ENCODE measurements around the gene SLC9A3.

The SLC9A3 gene

DNA sequence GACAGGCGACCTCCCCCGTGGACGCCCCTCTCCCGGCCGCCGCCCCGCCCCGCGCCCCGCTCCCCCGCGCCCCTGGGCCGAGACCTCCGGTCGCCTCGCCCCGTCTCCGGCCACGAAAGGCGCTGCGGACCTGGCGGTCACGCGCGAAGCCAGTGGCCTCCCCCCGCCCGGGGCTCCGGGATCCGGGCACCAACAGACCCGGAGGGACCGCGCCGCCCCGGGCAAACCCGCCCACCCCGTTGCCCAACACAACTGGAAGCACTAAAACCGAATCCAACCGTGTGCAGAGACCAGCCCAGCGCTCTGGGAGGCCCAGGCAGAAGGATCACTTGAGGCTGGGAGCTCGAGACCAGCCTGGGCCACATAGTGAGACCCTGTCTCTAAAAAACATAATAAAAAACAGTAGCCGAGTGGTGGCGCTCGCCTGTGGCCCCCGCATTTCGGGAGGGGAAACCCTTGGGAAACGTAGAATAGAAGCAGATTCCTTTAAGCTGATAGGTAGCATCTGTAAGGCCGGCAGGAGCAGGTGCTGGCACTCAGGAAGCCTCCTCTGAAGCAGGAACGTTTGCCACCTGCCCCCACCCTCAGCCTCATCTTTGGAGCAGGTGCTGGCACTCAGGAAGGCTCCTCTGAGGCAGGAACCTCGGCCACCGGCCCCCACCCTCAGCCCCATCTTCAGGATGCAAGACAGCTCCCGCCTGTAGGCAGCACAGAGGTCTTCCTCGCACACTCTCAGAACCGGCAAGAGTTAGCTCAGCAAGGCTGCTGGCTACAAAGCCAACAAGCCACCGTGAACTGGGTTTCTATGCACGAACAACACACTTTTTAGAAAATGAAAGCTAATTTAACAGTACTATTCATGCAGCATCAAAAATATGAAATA lies 4.6 kb upstream of the SLC9A3 start:
- no peak for TF ChIP-seq RAD21 (IDR thresholded peaks at IDR 0.05; ENCODE audit: low read depth)
- TF ChIP-seq, protein P1, sequence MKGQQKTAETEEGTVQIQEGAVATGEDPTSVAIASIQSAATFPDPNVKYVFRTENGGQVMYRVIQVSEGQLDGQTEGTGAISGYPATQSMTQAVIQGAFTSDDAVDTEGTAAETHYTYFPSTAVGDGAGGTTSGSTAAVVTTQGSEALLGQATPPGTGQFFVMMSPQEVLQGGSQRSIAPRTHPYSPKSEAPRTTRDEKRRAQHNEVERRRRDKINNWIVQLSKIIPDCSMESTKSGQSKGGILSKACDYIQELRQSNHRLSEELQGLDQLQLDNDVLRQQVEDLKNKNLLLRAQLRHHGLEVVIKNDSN (IDR thresholded peaks at IDR 0.05): no peak
- TF ChIP-seq NFIC (IDR thresholded peaks at IDR 0.05): no peak
- TF ChIP-seq CEBPB (IDR thresholded peaks at IDR 0.05): no peak
- TF ChIP-seq, protein P2, sequence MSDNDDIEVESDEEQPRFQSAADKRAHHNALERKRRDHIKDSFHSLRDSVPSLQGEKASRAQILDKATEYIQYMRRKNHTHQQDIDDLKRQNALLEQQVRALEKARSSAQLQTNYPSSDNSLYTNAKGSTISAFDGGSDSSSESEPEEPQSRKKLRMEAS (IDR thresholded peaks at IDR 0.05): no peak
- no peak for TF ChIP-seq CREB1 (IDR thresholded peaks at IDR 0.05; ENCODE audit: low read depth)
- no peak for TF ChIP-seq FOXM1 (IDR thresholded peaks at IDR 0.05; ENCODE audit: borderline replicate concordance, low read depth)
- no peak for TF ChIP-seq TAF1 (IDR thresholded peaks at IDR 0.05; ENCODE audit: low read depth)
- no peak for TF ChIP-seq YY1 (IDR thresholded peaks at IDR 0.05; ENCODE audit: low read depth)
- TF ChIP-seq TCF12 (IDR thresholded peaks at IDR 0.05; ENCODE audit: low read depth): no peak
- TF ChIP-seq EP300 (IDR thresholded peaks at IDR 0.05; ENCODE audit: borderline replicate concordance): no peak
- no peak for TF ChIP-seq ZBTB7A (IDR thresholded peaks at IDR 0.05; ENCODE audit: low read depth)
- no peak for TF ChIP-seq EGR1 (IDR thresholded peaks at IDR 0.05)
- no peak for TF ChIP-seq REST (IDR thresholded peaks at IDR 0.05; ENCODE audit: low read depth)
- no peak for TF ChIP-seq TEAD4 (IDR thresholded peaks at IDR 0.05)

- TF ChIP-seq TAF1 (IDR thresholded peaks at IDR 0.05; ENCODE audit: low read depth) (no peak), REST (IDR thresholded peaks at IDR 0.05; ENCODE audit: low read depth) (no peak), EGR1 (IDR thresholded peaks at IDR 0.05) (no peak), NFIC (IDR thresholded peaks at IDR 0.05) (no peak), RAD21 (IDR thresholded peaks at IDR 0.05; ENCODE audit: low read depth) (no peak), TEAD4 (IDR thresholded peaks at IDR 0.05) (no peak), ZBTB7A (IDR thresholded peaks at IDR 0.05; ENCODE audit: low read depth) (no peak), TCF12 (IDR thresholded peaks at IDR 0.05; ENCODE audit: low read depth) (no peak), FOXM1 (IDR thresholded peaks at IDR 0.05; ENCODE audit: borderline replicate concordance, low read depth) (no peak), CREB1 (IDR thresholded peaks at IDR 0.05; ENCODE audit: low read depth) (no peak)
- TF ChIP-seq, protein P1 (IDR thresholded peaks at IDR 0.05): no peak
- TF ChIP-seq, protein P2 (IDR thresholded peaks at IDR 0.05): no peak
Observed at GRCh38 chr5:527646-528628, 3.7 kb upstream of the SLC9A3 start.

DNA sequence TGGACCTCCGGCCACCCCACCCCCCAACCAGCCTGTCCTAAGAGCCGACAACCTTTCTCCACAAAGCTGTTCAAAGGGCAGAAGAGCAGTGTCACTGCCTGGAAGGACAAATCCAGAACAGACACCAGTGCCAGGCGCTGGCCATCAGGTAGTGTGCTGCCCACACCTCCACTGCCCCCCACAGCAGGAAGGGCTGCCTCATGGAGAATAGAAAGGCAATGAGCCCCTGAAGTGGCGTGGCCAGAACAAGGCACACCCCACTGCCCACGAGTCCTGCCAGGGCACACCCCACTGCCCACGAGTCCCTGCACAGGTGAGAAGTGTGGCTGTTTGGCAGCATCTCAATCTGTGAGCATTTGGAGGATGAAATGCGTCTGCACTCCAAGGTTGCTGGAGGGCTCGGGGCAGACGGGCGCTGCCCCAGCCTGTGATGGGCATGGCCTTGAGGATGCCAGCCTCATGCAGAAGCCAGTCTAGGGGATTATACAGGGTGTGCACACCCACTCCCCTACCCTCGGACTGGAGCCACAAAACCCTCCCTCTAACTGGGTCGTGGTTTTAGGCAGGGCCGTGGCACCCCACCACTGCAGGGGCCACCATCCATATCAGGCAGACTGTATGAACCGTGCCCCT lies 2.3 kb upstream of the SLC9A3 start:
- TF ChIP-seq REST (IDR thresholded peaks at IDR 0.05; ENCODE audit: low read depth): no peak
- TF ChIP-seq, protein P2 (IDR thresholded peaks at IDR 0.05): no peak
- no peak for TF ChIP-seq TAF1 (IDR thresholded peaks at IDR 0.05; ENCODE audit: low read depth)
- TF ChIP-seq EP300 (IDR thresholded peaks at IDR 0.05; ENCODE audit: borderline replicate concordance): no peak
- TF ChIP-seq NFIC (IDR thresholded peaks at IDR 0.05): no peak
- TF ChIP-seq FOXM1 (IDR thresholded peaks at IDR 0.05; ENCODE audit: borderline replicate concordance, low read depth): no peak
- TF ChIP-seq RAD21 (IDR thresholded peaks at IDR 0.05; ENCODE audit: low read depth): no peak
- TF ChIP-seq TEAD4 (IDR thresholded peaks at IDR 0.05): no peak
- no peak for TF ChIP-seq TCF12 (IDR thresholded peaks at IDR 0.05; ENCODE audit: low read depth)

Measured in Ishikawa (cell line).